Left ventricle myocardium inferior (tissue), 1 donor: ENCODE data around the gene TAF11L12. TPM values are rescaled to one million over a fixed set of nuclear protein-coding genes. Genes with fewer than 3 reads are reported as not detected.

Experiments used
- DNase-seq: peaks from one replicate; pipeline ENCODE4 v3.0.0-alpha.2; 2020
- H3K27ac ChIP-seq: fragments of 200-600 bp; replicated peaks from 2 replicates; pipeline ENCODE4 v1.8.0; 2021
- H3K27me3 ChIP-seq: fragments of 200-600 bp; 2 replicates; pipeline ENCODE4 v1.8.0; 2021; ENCODE audit warnings: low read depth
- H3K36me3 ChIP-seq: fragments of 200-600 bp; 2 replicates; pipeline ENCODE4 v1.8.0; 2021
- H3K4me1 ChIP-seq: fragments of 200-600 bp; 2 replicates; pipeline ENCODE4 v1.8.0; 2021
- H3K4me3 ChIP-seq: fragments of 200-600 bp; 2 replicates; pipeline ENCODE4 v1.8.0; 2021; ENCODE audit warnings: mild to moderate bottlenecking, moderate library complexity
- H3K9me3 ChIP-seq: fragments of 200-600 bp; replicated peaks from 2 replicates; pipeline ENCODE4 v1.8.0; 2021
- intact Hi-C: fragments of 100-400 bp; cut with micrococcal nuclease; formaldehyde crosslinking; loops from one replicate; pipeline ENCODE4 v1.11.0; 2022
- total RNA-seq: library from RNA; stranded (reverse); fragmentation: NEBNext Ultra II Directional; extraction: Animal tissue kit (Norgen Biotek cat#: 25700); gene quantifications from one replicate; pipeline ENCODE4 v1.2.1, GENCODE V29; 2021
- TF ChIP-seq, protein P1 (sequence below): fragments of 200-600 bp; IDR thresholded peaks from 2 replicates; pipeline ENCODE4 v1.8.0; 2021; ENCODE audit warnings: antibody characterized with exemption, mild to moderate bottlenecking, borderline replicate concordance
- donor health status: DM: no; HTN: yes; CAD: no; lungs with severe emphysema.

The TAF11L12 gene
- total RNA-seq, 1 donor from 2014 or later, result not detected

DNA sequence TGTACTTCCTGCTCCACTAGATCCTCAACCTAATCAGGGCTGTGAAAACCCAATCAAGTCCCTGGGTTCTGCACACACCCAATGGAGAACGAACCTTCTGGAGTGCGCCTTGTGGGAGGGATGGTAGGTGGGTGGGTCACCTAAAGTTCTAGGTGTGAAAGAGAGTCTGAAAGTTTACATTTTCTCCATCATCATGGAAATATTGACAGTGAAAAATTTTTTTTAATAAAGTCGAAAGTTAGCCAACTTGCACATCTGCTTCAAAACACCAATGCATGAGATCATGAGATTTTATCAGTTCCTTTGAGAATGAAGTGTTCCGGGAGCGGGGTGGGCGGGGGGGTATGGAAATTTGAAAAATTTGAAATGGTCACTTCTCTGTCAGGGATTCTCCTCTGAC is 45.7 kb downstream of the TAF11L12 start:
- H3K36me3 ChIP-seq, result no peaks in the 10 kb centered on the region
- H3K9me3 ChIP-seq, result peaks cover 42% of the 10 kb centered on the region
- no peaks in the 10 kb centered on the region for H3K27me3 ChIP-seq
- DNase-seq, result no peak
- H3K4me3 ChIP-seq, result no peak overlapping the region
- H3K27ac ChIP-seq, result no peak overlapping the region
- TF ChIP-seq, protein P1, sequence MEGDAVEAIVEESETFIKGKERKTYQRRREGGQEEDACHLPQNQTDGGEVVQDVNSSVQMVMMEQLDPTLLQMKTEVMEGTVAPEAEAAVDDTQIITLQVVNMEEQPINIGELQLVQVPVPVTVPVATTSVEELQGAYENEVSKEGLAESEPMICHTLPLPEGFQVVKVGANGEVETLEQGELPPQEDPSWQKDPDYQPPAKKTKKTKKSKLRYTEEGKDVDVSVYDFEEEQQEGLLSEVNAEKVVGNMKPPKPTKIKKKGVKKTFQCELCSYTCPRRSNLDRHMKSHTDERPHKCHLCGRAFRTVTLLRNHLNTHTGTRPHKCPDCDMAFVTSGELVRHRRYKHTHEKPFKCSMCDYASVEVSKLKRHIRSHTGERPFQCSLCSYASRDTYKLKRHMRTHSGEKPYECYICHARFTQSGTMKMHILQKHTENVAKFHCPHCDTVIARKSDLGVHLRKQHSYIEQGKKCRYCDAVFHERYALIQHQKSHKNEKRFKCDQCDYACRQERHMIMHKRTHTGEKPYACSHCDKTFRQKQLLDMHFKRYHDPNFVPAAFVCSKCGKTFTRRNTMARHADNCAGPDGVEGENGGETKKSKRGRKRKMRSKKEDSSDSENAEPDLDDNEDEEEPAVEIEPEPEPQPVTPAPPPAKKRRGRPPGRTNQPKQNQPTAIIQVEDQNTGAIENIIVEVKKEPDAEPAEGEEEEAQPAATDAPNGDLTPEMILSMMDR, result no peak
- no peaks in the 10 kb centered on the region for H3K4me1 ChIP-seq
- intact Hi-C loops, result no loop called here

Other genes starting within 250 kb of the TAF11L12 start
- gene TAF11L2, start 112.2 kb upstream of the TAF11L12 start, total RNA-seq, result not detected
- not detected for gene TAF11L3, start 92.0 kb upstream of the TAF11L12 start, total RNA-seq
- not detected for gene TAF11L4, start 88.6 kb upstream of the TAF11L12 start, total RNA-seq
- not detected for gene TAF11L5, start 85.2 kb upstream of the TAF11L12 start, total RNA-seq
- not detected for gene TAF11L6, start 81.7 kb upstream of the TAF11L12 start, total RNA-seq
- gene TAF11L7, start 24.6 kb upstream of the TAF11L12 start, total RNA-seq, result not detected
- not detected for gene TAF11L8, start 19.4 kb upstream of the TAF11L12 start, total RNA-seq
- gene TAF11L9, start 16.0 kb upstream of the TAF11L12 start, total RNA-seq, result not detected
- not detected for gene TAF11L10, start 12.6 kb upstream of the TAF11L12 start, total RNA-seq
- gene TAF11L11, start 6.2 kb upstream of the TAF11L12 start, total RNA-seq, result not detected
- gene TAF11L13, start 21.7 kb downstream of the TAF11L12 start, total RNA-seq, result not detected
- not detected for gene TAF11L14, start 24.1 kb downstream of the TAF11L12 start, total RNA-seq